Measurements from ENCODE around the gene PRPF4. TPM values are rescaled to one million over a fixed set of nuclear protein-coding genes. Genes with fewer than 3 reads are reported as not detected.

The PRPF4 gene
- total RNA-seq, 2 experiments from 2014 or later = 30.6 to 32.4 TPM

DNA sequence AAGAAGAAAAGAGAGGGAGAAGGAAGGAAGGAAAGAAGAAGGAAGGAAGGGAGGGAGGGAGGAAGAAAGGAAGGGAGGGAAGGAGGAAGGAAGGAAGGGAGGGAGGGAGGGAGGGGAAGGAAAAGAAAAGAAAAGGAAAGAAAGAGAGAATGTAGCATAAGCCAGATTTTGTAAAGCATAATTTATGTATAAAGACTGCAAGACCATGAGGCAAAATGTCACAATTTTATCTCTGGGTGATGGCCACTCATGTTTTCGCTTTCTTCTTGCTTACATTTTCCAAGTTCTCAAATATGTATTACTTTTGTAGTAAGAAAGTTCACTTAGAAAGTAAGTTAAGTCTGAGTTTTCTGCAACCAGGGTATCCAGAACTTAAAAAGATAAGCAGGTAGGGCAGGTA lies 31.1 kb downstream of the PRPF4 start:
- Mint-ChIP-seq H3K36me3 (ENCODE audit: low read depth) (no peaks in the 10 kb centered on the region), H3K4me1 (no peaks in the 10 kb centered on the region)
- CTCF ChIA-PET = no interaction called here

DNA sequence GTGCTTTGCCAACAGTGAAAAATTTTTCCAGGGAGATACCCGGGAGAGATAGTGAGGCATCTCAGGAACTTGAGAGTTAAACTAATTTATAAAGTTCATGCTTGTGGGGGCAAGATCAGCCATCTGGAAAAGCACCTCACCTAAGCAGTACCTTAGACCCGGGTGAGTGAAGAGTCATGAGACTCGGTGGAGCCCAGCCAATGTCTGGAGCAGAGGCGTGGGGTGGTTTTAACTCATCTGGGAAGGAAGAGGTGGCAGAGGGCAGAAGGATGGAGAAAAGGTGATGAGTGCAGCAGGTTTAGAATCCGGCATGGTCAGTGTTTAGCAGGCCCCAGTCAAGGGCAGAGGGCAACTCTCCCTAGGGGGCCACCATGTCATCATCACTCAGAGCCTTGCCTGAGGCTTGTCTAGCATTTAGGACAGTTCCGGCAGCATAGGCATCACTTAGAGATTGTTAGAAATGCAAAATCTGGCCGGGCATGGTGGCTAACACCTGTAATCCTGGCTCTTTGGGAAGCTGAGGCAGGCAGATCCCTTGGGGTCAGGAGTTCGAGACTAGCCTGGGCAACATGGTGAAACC lies 32.0 kb downstream of the PRPF4 start:
- Mint-ChIP-seq H3K27ac (no peak overlapping the region), H3K9me3 (no peaks in the 10 kb centered on the region), H3K4me3 (no peak overlapping the region), H3K4me1 (no peaks in the 10 kb centered on the region), H3K27me3 (no peaks in the 10 kb centered on the region), H3K36me3 (ENCODE audit: low read depth) (no peaks in the 10 kb centered on the region)
- POLR2A ChIA-PET = no interaction called here
- CTCF ChIA-PET = interaction anchor here (1.0 kb wide), 1 partner anchor 98 kb away, joined by 3 read pairs; no protein-coding TSS in a partner anchor
- no peak for DNase-seq

More for the DNA sequence above, 31.1 kb downstream of the PRPF4 start:
- Mint-ChIP-seq H3K4me3 (no peak overlapping the region), H3K9me3 (no peaks in the 10 kb centered on the region), H3K27me3 (peaks cover 4% of the 10 kb centered on the region), H3K27ac (no peak overlapping the region)
- POLR2A ChIA-PET = no interaction called here
- DNase-seq = no peak

GRCh38 chr9:113309204-113309813 lies 33.9 kb downstream of the PRPF4 start:
- DNase-seq = peak; percentile 50
- H3K27me3 Mint-ChIP-seq = no peaks in the 10 kb centered on the region
- no peaks in the 10 kb centered on the region for H3K4me1 Mint-ChIP-seq
- ChIA-PET CTCF (interaction anchor here (0.6 to 1.5 kb wide), 3 partner anchors 18 to 92 kb away, joined by 3 to 5 read pairs (median 4); partner anchors contain the start of gene ALAD), POLR2A (no interaction called here)
- H3K9me3 Mint-ChIP-seq = no peaks in the 10 kb centered on the region
- no peak overlapping the region for H3K27ac Mint-ChIP-seq
- H3K36me3 Mint-ChIP-seq (ENCODE audit: low read depth) = no peaks in the 10 kb centered on the region
- H3K4me3 Mint-ChIP-seq = no peak overlapping the region

- CTCF ChIA-PET = interaction anchor here (1.0 to 1.5 kb wide), 2 partner anchors 17 to 90 kb away, joined by 3 to 5 read pairs; partner anchors contain the start of gene ALAD
- H3K9me3 Mint-ChIP-seq = no peaks in the 10 kb centered on the region
- no peaks in the 10 kb centered on the region for H3K4me1 Mint-ChIP-seq
- DNase-seq = no peak
- H3K4me3 Mint-ChIP-seq = no peak overlapping the region
- H3K27me3 Mint-ChIP-seq = no peaks in the 10 kb centered on the region
- POLR2A ChIA-PET = no interaction called here
- no peaks in the 10 kb centered on the region for H3K36me3 Mint-ChIP-seq (ENCODE audit: low read depth)
- no peak overlapping the region for H3K27ac Mint-ChIP-seq
These were observed 35.1 kb downstream of the PRPF4 start for GRCh38 chr9:113310538-113310937.

DNA sequence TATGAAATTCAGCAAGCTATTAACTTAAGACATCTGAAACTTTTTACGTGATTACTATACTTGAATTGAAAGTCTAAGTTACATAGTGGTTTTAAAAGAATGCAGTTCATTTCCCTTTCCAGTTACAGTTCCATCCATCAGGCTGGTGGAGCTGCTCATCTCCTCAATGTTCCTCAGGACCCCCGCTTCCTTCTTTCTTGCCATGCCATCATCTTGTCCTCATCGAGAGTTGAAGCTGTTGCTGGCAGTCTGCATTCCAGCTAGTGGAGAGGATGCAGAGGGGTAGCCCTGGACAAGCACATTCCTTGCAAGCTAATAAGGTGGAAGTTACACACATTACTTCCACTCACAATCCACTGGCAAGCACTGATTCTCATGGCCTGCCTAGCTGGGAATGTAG lies 36.5 kb downstream of the PRPF4 start:
- Mint-ChIP-seq H3K36me3 (ENCODE audit: low read depth) (no peaks in the 10 kb centered on the region), H3K4me1 (no peaks in the 10 kb centered on the region), H3K4me3 (no peak overlapping the region), H3K27ac (no peak overlapping the region), H3K27me3 (no peaks in the 10 kb centered on the region), H3K9me3 (no peaks in the 10 kb centered on the region)
- no peak for DNase-seq
- POLR2A ChIA-PET = no interaction called here
- CTCF ChIA-PET = interaction anchor here (0.5 to 1.5 kb wide), 2 partner anchors 16 to 1453 kb away, joined by 3 read pairs; no protein-coding TSS in a partner anchor

DNA sequence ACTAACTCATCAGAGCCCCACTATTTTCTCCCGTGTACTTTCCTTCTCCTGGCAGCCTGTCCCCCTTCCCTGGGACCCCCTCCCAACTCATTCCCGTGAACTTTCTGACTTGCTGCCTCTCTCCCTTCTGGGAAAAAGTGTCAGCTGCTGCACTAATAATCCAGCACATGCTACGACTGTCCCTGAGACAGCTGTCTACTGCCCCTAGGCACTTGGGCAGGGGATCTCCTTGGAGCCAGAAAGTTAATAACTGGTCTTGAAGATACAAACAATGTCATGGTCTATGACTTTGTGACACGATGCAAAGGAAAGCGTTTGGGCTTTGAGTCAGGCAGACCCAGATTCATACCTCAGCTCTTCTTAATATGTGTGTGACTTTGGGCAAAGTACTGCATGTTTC lies 37.8 kb downstream of the PRPF4 start:
- DNase-seq = no peak
- no peaks in the 10 kb centered on the region for H3K36me3 Mint-ChIP-seq (ENCODE audit: low read depth)
- no peaks in the 10 kb centered on the region for H3K4me1 Mint-ChIP-seq
- H3K27me3 Mint-ChIP-seq = no peaks in the 10 kb centered on the region
- no peak overlapping the region for H3K27ac Mint-ChIP-seq
- CTCF ChIA-PET = interaction anchor here (1.2 kb wide), 1 partner anchor 344 kb away, joined by 4 read pairs; no protein-coding TSS in a partner anchor
- POLR2A ChIA-PET = interaction anchor here (0.6 kb wide), 1 partner anchor 100 kb away, joined by 3 read pairs; no protein-coding TSS in a partner anchor
- no peak overlapping the region for H3K4me3 Mint-ChIP-seq
- no peaks in the 10 kb centered on the region for H3K9me3 Mint-ChIP-seq

- Mint-ChIP-seq H3K27me3 (no peaks in the 10 kb centered on the region), H3K27ac (no peak overlapping the region), H3K4me1 (no peaks in the 10 kb centered on the region), H3K4me3 (no peak overlapping the region), H3K36me3 (ENCODE audit: low read depth) (no peaks in the 10 kb centered on the region), H3K9me3 (no peaks in the 10 kb centered on the region)
- POLR2A ChIA-PET = no interaction called here
- CTCF ChIA-PET = interaction anchor here (1.2 to 1.5 kb wide), 2 partner anchors 14 to 19 kb away, joined by 3 to 5 read pairs; no protein-coding TSS in a partner anchor
- DNase-seq = no peak
These were observed 39.8 kb downstream of the PRPF4 start for GRCh38 chr9:113315231-113315630.

DNA sequence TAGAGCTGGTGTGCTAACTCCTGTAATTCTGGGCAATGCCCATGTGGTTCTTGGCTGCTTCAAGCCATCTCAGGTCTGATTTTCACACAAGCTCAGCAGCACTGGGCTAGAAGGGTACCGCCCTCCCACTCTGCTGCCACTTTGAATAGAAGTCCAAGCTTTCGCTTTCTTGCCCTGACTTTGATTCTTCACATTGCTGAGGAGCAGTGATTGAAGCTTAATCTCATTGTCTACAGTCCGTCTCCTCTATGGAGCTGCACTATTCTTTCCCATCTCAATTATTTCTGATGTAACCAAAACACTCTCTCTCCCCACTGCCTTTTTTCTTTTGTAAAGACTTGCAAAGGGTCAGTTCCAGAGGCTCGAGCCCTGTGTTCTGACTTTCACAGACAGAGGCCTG lies 40.6 kb downstream of the PRPF4 start:
- POLR2A ChIA-PET = no interaction called here

DNA sequence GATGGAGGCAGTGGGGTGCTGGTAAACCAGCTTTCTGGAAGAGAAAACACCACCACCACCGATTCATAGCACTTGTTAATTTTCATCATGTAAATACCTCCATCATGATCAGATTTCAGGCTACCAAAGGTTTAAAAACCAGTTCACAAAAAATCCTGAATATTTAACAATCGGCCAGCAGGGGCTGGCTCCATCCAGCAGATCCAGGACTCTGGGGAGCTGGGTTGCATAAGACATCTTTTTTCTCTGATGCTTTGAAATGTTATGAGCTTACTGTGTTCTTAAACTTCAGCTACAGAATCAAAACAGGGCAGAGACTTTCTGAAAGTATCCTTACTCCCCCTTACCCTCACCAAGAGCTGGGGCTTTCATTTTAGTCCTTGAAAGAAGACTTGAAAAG lies 42.3 kb downstream of the PRPF4 start:
- H3K27ac Mint-ChIP-seq = no peak overlapping the region
- H3K27me3 Mint-ChIP-seq = no peaks in the 10 kb centered on the region
- ChIA-PET CTCF (interaction anchor here (0.7 to 1.5 kb wide), 4 partner anchors 14 to 84 kb away, joined by 3 to 4 read pairs (median 3); partner anchors contain the start of genes ALAD and WDR31), POLR2A (no interaction called here)
- no peak for DNase-seq
- no peaks in the 10 kb centered on the region for H3K9me3 Mint-ChIP-seq
- H3K36me3 Mint-ChIP-seq (ENCODE audit: low read depth) = no peaks in the 10 kb centered on the region
- no peaks in the 10 kb centered on the region for H3K4me1 Mint-ChIP-seq
- no peak overlapping the region for H3K4me3 Mint-ChIP-seq

More for the DNA sequence above, 40.6 kb downstream of the PRPF4 start:
- Mint-ChIP-seq H3K4me1 (no peaks in the 10 kb centered on the region), H3K27ac (no peak overlapping the region), H3K4me3 (no peak overlapping the region), H3K9me3 (no peaks in the 10 kb centered on the region), H3K27me3 (no peaks in the 10 kb centered on the region), H3K36me3 (ENCODE audit: low read depth) (no peaks in the 10 kb centered on the region)
- DNase-seq = no peak
- CTCF ChIA-PET = interaction anchor here (0.6 kb wide), 1 partner anchor 19 kb away, joined by 3 read pairs; no protein-coding TSS in a partner anchor

GRCh38 chr9:113319054-113319453 lies 43.6 kb downstream of the PRPF4 start:
- Mint-ChIP-seq H3K9me3 (no peaks in the 10 kb centered on the region), H3K36me3 (ENCODE audit: low read depth) (no peaks in the 10 kb centered on the region), H3K27ac (no peak overlapping the region), H3K27me3 (no peaks in the 10 kb centered on the region), H3K4me1 (no peaks in the 10 kb centered on the region), H3K4me3 (no peak overlapping the region)
- POLR2A ChIA-PET = no interaction called here
- no peak for DNase-seq
- CTCF ChIA-PET = interaction anchor here (0.5 to 0.8 kb wide), 2 partner anchors 83 to 1796 kb away, joined by 3 read pairs; no protein-coding TSS in a partner anchor

DNA sequence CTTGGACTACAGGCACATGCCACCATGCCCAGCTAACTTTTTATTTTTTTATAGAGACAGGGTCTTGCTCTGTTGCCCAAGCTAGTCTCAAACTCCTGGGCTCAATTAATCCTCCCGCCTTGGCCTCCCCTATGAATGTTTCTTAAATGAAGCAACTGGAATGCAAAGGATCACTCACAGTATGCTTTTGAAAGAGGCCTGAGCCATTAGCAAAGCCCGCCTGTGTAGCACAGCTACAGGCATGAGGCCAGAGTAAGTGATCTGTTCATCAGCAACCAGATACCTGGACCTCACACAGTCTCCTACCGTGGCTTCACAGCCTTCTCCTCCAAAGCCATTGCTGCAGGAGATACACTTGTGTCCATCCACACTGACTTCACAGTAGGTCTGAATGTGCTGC lies 44.6 kb downstream of the PRPF4 start:
- H3K4me1 Mint-ChIP-seq = no peaks in the 10 kb centered on the region
- ChIA-PET POLR2A (no interaction called here), CTCF (interaction anchor here (0.6 to 1.4 kb wide), 2 partner anchors 16 to 272 kb away, joined by 3 to 4 read pairs; no protein-coding TSS in a partner anchor)
- DNase-seq = no peak
- no peaks in the 10 kb centered on the region for H3K36me3 Mint-ChIP-seq (ENCODE audit: low read depth)
- no peaks in the 10 kb centered on the region for H3K9me3 Mint-ChIP-seq
- H3K27me3 Mint-ChIP-seq = no peaks in the 10 kb centered on the region
- H3K4me3 Mint-ChIP-seq = no peak overlapping the region
- no peak overlapping the region for H3K27ac Mint-ChIP-seq

GRCh38 chr9:113322671-113323070 lies 47.2 kb downstream of the PRPF4 start:
- no peaks in the 10 kb centered on the region for H3K4me1 Mint-ChIP-seq
- H3K27ac Mint-ChIP-seq = no peak overlapping the region
- DNase-seq = no peak
- no peaks in the 10 kb centered on the region for H3K9me3 Mint-ChIP-seq
- H3K27me3 Mint-ChIP-seq = no peaks in the 10 kb centered on the region
- CTCF ChIA-PET = no interaction called here
- H3K36me3 Mint-ChIP-seq (ENCODE audit: low read depth) = no peaks in the 10 kb centered on the region
- POLR2A ChIA-PET = no interaction called here
- no peak overlapping the region for H3K4me3 Mint-ChIP-seq

DNA sequence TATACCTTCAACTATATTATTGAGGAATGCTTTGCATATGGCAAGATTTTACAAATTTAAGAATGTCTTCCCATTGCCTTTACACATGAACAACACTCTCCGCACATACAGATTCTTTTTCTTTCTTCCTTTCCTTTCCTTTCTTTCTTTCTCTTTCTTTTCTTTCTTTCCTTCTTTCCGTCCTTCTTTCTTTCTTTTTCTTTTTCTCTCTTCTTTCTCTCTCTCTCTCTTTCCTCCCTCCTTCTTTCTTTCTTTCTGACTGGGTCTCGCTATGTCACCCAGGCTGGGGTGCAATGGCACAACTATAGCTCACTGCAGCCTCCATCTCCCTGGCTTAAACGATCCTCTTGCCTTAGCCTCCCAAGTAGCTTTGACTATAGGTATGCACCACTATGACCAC lies 50.8 kb downstream of the PRPF4 start:
- Mint-ChIP-seq H3K4me3 (no peak overlapping the region), H3K27me3 (no peaks in the 10 kb centered on the region), H3K4me1 (no peaks in the 10 kb centered on the region), H3K9me3 (no peaks in the 10 kb centered on the region), H3K27ac (no peak overlapping the region), H3K36me3 (ENCODE audit: low read depth) (no peaks in the 10 kb centered on the region)
- ChIA-PET CTCF (interaction anchor here (0.7 to 1.2 kb wide), 2 partner anchors 32 to 1059 kb away, joined by 3 read pairs; no protein-coding TSS in a partner anchor), POLR2A (no interaction called here)
- DNase-seq = no peak

Data from activated CD4-positive, alpha-beta T cell treated with anti-CD3 and anti-CD28 coated beads, Interleukin-2, amount 10 ng/mL, durations not matched to agents 7 days and 5 days (primary cell).